B cell (primary cell): Measurements from ENCODE around the gene ACP1. TPM values are rescaled to one million over a fixed set of nuclear protein-coding genes. Genes with fewer than 3 reads are reported as not detected.

ENCODE experiments used
- ATAC-seq: fragments of 200-7000 bp; cut with Tn5 transposase; one replicate; pipeline ENCODE4 v1.10.0; 2021; ENCODE audit warnings: low read depth, mild to moderate bottlenecking, moderate number of reproducible peaks, moderate library complexity
- CTCF ChIA-PET: fragments of 350-600 bp; sonication (Branson Sonifier 250); formaldehyde crosslinking; loops from one replicate; lab custom pipeline; 2021; ENCODE audit warnings: antibody characterized with exemption, inconsistent platforms; lab: Charles Lee
- POLR2A ChIA-PET: fragments of 350-600 bp; sonication (Branson Sonifier 250); formaldehyde crosslinking; loops from one replicate; lab custom pipeline; 2021; ENCODE audit warnings: antibody characterized with exemption; lab: Charles Lee
- DNase-seq: peaks from one replicate; pipeline ENCODE4 v3.0.0; 2013
- H2AFZ ChIP-seq: 2 replicates; pipeline ENCODE4 v1.6.1; 2012; ENCODE audit warnings: mild to moderate bottlenecking, low read depth, low read length; ENCODE audit not compliant: insufficient read depth, poor library complexity, severe bottlenecking
- H3K27ac ChIP-seq, 2 donors: 1 replicate in 1 of 2; 2 replicates in 1 of 2; pipeline ENCODE4 v1.5.1; 2012 to 2013; ENCODE audit warnings: low read length in 2 of 2, mild to moderate bottlenecking in 2 of 2, moderate library complexity in 1 of 2
- H3K27me3 ChIP-seq, 4 experiments: fragments of 200-600 bp in 1 of 4; sonication (generic) in 1 of 4; replicated peaks in 1 of 4; 1 replicate in 2 of 4; 2 replicates in 2 of 4; pipeline versions ENCODE4 v1.6.1 to v1.7.0; 2013 to 2016; ENCODE audit warnings: low read length in 3 of 4, mild to moderate bottlenecking in 2 of 4, mixed read lengths in 1 of 4, moderate library complexity in 1 of 4; ENCODE audit not compliant: insufficient read depth in 4 of 4, control insufficient read depth in 3 of 4; ENCODE audit errors: control extremely low read depth in 1 of 4
- H3K36me3 ChIP-seq, 2 experiments: replicated peaks in 1 of 2; 1 replicate in 1 of 2; 2 replicates in 1 of 2; pipeline versions ENCODE4 v1.6.1 to v1.7.1; 2013; ENCODE audit warnings: low read length in 1 of 2; ENCODE audit not compliant: insufficient read depth in 2 of 2, control insufficient read depth in 1 of 2; ENCODE audit errors: control extremely low read depth in 1 of 2, extremely low read depth in 1 of 2
- H3K4me1 ChIP-seq, 2 donors: fragments of 200-600 bp in 1 of 2; sonication (generic) in 1 of 2; 1 replicate in 1 of 2; 2 replicates in 1 of 2; pipeline versions ENCODE4 v1.5.1 to v1.6.1; 2013 to 2017; ENCODE audit warnings: low read length in 2 of 2; ENCODE audit not compliant: control insufficient read depth in 2 of 2, insufficient read depth in 2 of 2
- H3K4me2 ChIP-seq: replicated peaks from 2 replicates; pipeline ENCODE3; 2012; ENCODE audit warnings: mild to moderate bottlenecking, low read depth, low read length; ENCODE audit not compliant: poor library complexity, severe bottlenecking
- H3K4me3 ChIP-seq, 5 experiments: fragments of 200-600 bp in 1 of 5; sonication (generic) in 1 of 5; 1 replicate in 3 of 5; 2 replicates in 2 of 5; pipeline versions ENCODE4 v1.5.1 to v1.7.0; 2011 to 2016; ENCODE audit warnings: low read length in 4 of 5, mild to moderate bottlenecking in 4 of 5, low read depth in 2 of 5, control low read depth in 1 of 5, moderate library complexity in 1 of 5; ENCODE audit not compliant: insufficient read depth in 1 of 5; ENCODE audit errors: control extremely low read depth in 1 of 5, extremely low read depth in 1 of 5
- H3K79me2 ChIP-seq: fragments of 200-600 bp; sonication (generic); one replicate; pipeline ENCODE4 v1.6.0; 2016; ENCODE audit warnings: low read length; ENCODE audit not compliant: control insufficient read depth, insufficient read depth
- H3K9ac ChIP-seq: fragments of 200-600 bp; sonication (generic); 2 replicates; pipeline ENCODE4 v1.6.1; 2017; ENCODE audit warnings: mild to moderate bottlenecking, low read length, moderate library complexity
- H3K9me3 ChIP-seq, 3 donors: one replicate each; pipeline versions ENCODE4 v1.6.1 to v1.7.1; 2013; ENCODE audit warnings: low read length in 2 of 3; ENCODE audit not compliant: control insufficient read depth in 2 of 3, insufficient read depth in 1 of 3; ENCODE audit errors: control extremely low read depth in 1 of 3
- H4K20me1 ChIP-seq: 2 replicates; pipeline ENCODE4 v1.6.0; 2012; ENCODE audit warnings: mild to moderate bottlenecking, low read length; ENCODE audit not compliant: insufficient read depth, control insufficient read depth, poor library complexity, severe bottlenecking
- H3K27ac Mint-ChIP-seq: one replicate; pipeline ENCODE4 v1.8.0; 2021; ENCODE audit warnings: mixed read lengths
- H3K27me3 Mint-ChIP-seq: one replicate; pipeline ENCODE4 v1.8.0; 2021; ENCODE audit warnings: mixed read lengths
- H3K4me1 Mint-ChIP-seq: one replicate; pipeline ENCODE4 v1.8.0; 2021; ENCODE audit warnings: mixed read lengths
- H3K4me3 Mint-ChIP-seq: one replicate; pipeline ENCODE4 v1.8.0; 2021; ENCODE audit warnings: mixed read lengths
- H3K9me3 Mint-ChIP-seq: one replicate; pipeline ENCODE4 v1.8.0; 2022; ENCODE audit warnings: mixed read lengths; ENCODE audit not compliant: insufficient read depth
- CTCF ChIP-seq: fragments of 200-600 bp; IDR thresholded peaks from one replicate; pipeline ENCODE4 v1.8.0; 2022; ENCODE audit warnings: antibody characterized with exemption, mild to moderate bottlenecking
- EZH2 ChIP-seq: IDR thresholded peaks from 2 replicates; pipeline ENCODE4 v1.6.1; 2012; ENCODE audit warnings: borderline replicate concordance, low read depth, mild to moderate bottlenecking, moderate library complexity, low read length; ENCODE audit not compliant: insufficient read depth, poor library complexity, severe bottlenecking
- WGBS: methylation state at CpG from one replicate; pipeline ENCODE4 v1.1.5; 2013; ENCODE audit warnings: missing lambda C conversion rate; ENCODE audit not compliant: insufficient coverage; 5-methylcytosine and 5-hydroxymethylcytosine counted together
- intact Hi-C: fragments of 100-400 bp; cut with micrococcal nuclease; formaldehyde crosslinking; loops from one replicate; pipeline ENCODE4 v1.10.0; 2022
- polyA plus RNA-seq: library from polyadenylated mRNA; depleted of rRNA; stranded (reverse); fragments of >200 nt; gene quantifications from 2 replicates; pipeline ENCODE4 v1.2.3, GENCODE V29; 2012
- total RNA-seq, 2 donors: library from RNA; stranded (reverse); fragments of 120-200 nt in 1 of 2; gene quantifications; 1 replicate in 1 of 2; 2 replicates in 1 of 2; pipeline versions ENCODE4 v1.2.3 to v1.2.4, GENCODE V29; 2013 to 2022

Gene ACP1
- total and polyA plus RNA-seq, 2 donors (not counting 1 experiment from before 2014, with no cell fraction given) = 70.2 to 87.8 TPM

- no peaks in the 10 kb centered on the region for H3K9me3 Mint-ChIP-seq
- POLR2A ChIA-PET = no interaction called here
- H3K36me3 ChIP-seq = peaks cover 2 to 16% of the 10 kb centered on the region in 2 experiments
- H3K9me3 ChIP-seq = no peaks in the 10 kb centered on the region
- peaks cover 14% of the 10 kb centered on the region for H3K27me3 Mint-ChIP-seq
- H3K4me2 ChIP-seq = no peak overlapping the region
- no peak overlapping the region for H2AFZ ChIP-seq
- no peak overlapping the region for H3K4me3 ChIP-seq
- intact Hi-C loops = no loop called here
- 94% methylated on average over 2 of the region's 4 CpGs for WGBS
- H4K20me1 ChIP-seq = peaks cover 4% of the 10 kb centered on the region
- ATAC-seq (no peak), DNase-seq (no peak)
- CTCF ChIA-PET = interaction anchor here (2.1 kb wide), 1 partner anchor 9 kb away, joined by 4 read pairs; no protein-coding TSS in a partner anchor
- H3K27ac ChIP-seq = no peak overlapping the region
- no peak overlapping the region for H3K27ac Mint-ChIP-seq
- H3K27me3 ChIP-seq = peaks cover 0 to 12% (median 11%) of the 10 kb centered on the region in 4 experiments
- H3K4me1 ChIP-seq = peaks cover 3 to 10% of the 10 kb centered on the region in 2 donors
- no peak overlapping the region for H3K4me3 Mint-ChIP-seq
- H3K4me1 Mint-ChIP-seq = peaks cover 4% of the 10 kb centered on the region
- TF ChIP-seq CTCF = no peak
- H3K9ac ChIP-seq = no peak overlapping the region
- no peaks in the 10 kb centered on the region for H3K79me2 ChIP-seq
Observed at GRCh38 chr2:283996-284794, 19.4 kb downstream of the ACP1 start.

GRCh38 chr2:284896-285492 lies 20.2 kb downstream of the ACP1 start:
- CTCF ChIA-PET = interaction anchor here (2.1 to 2.5 kb wide), 2 partner anchors 9 to 38 kb away, joined by 4 to 7 read pairs; no protein-coding TSS in a partner anchor
- peaks cover 11 to 18% of the 10 kb centered on the region in 2 donors for H3K4me1 ChIP-seq
- H3K27me3 ChIP-seq = peaks cover 0 to 18% (median 14%) of the 10 kb centered on the region in 4 experiments
- H3K9ac ChIP-seq = no peak overlapping the region
- H3K27me3 Mint-ChIP-seq = peaks cover 21% of the 10 kb centered on the region
- no peaks in the 10 kb centered on the region for H3K9me3 ChIP-seq
- H2AFZ ChIP-seq = no peak overlapping the region
- POLR2A ChIA-PET = no interaction called here
- no peaks in the 10 kb centered on the region for H3K9me3 Mint-ChIP-seq
- TF ChIP-seq CTCF (no peak), EZH2 (no peak)
- no peak overlapping the region for H3K4me3 ChIP-seq
- peaks cover 11% of the 10 kb centered on the region for H3K4me1 Mint-ChIP-seq
- ATAC-seq = no peak
- peaks cover 4% of the 10 kb centered on the region for H4K20me1 ChIP-seq
- WGBS = 95% methylated on average over 10 of the region's 13 CpGs
- H3K27ac ChIP-seq = no peak overlapping the region
- intact Hi-C loops = no loop called here
- H3K79me2 ChIP-seq = no peaks in the 10 kb centered on the region
- no peak overlapping the region for H3K4me3 Mint-ChIP-seq
- H3K27ac Mint-ChIP-seq = no peak overlapping the region
- no peak overlapping the region for H3K4me2 ChIP-seq
- peaks cover 1 to 10% of the 10 kb centered on the region in 2 experiments for H3K36me3 ChIP-seq
- no peak for DNase-seq
